Upper lobe of left lung (tissue), 4 donors: Measurements from ENCODE around the gene KRTAP1-5.

Experiments used
- EP300 ChIP-seq, 4 donors: sonication (generic); formaldehyde crosslinking; IDR thresholded peaks; one replicate each; pipeline ENCODE4 v1.5.1; 2017; ENCODE audit warnings: antibody characterized with exemption in 4 of 4, control low read depth in 2 of 4
- POLR2A ChIP-seq, 4 donors: fragments of 450-650 bp; IDR thresholded peaks; one replicate each; pipeline ENCODE4 v1.5.1; 2016 to 2017; ENCODE audit warnings: antibody characterized with exemption in 4 of 4, mild to moderate bottlenecking in 2 of 4
- POLR2AphosphoS5 ChIP-seq, 2 donors: sonication (generic); formaldehyde crosslinking; IDR thresholded peaks; one replicate each; pipeline ENCODE4 v1.5.1; 2017; ENCODE audit warnings: antibody characterized with exemption in 2 of 2
- TF ChIP-seq, protein P1 (sequence below), 6 experiments: fragments of 450-650 bp in 4 of 6; fragments of 200-600 bp in 2 of 6; sonication (generic) in 2 of 6; IDR thresholded peaks; one replicate each; pipeline ENCODE4 v1.5.1; 2016 to 2019; ENCODE audit warnings: antibody characterized with exemption in 6 of 6

DNA sequence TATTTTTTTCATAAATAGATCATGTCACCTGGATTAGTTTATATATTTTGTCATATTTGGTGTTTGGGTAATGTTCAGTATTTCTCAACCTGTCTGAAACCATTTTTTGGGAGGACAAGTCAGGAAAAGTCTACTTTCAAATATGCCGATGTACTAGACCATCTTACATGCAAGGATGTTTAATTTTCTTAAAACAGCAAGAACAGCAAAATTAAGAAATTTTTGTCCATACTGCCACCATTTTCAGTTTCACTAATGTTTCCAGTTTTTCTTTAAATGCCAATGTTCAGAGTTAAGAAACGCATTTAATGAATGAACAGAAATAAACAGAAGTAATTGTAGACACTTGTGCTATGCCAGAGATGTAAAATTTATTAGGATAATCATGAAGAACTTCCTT is 33.9 kb downstream of the KRTAP1-5 start:
- TF ChIP-seq POLR2A (IDR thresholded peaks at IDR 0.05): no peak
- no peak for TF ChIP-seq POLR2AphosphoS5 (IDR thresholded peaks at IDR 0.05)
- TF ChIP-seq, protein P1, sequence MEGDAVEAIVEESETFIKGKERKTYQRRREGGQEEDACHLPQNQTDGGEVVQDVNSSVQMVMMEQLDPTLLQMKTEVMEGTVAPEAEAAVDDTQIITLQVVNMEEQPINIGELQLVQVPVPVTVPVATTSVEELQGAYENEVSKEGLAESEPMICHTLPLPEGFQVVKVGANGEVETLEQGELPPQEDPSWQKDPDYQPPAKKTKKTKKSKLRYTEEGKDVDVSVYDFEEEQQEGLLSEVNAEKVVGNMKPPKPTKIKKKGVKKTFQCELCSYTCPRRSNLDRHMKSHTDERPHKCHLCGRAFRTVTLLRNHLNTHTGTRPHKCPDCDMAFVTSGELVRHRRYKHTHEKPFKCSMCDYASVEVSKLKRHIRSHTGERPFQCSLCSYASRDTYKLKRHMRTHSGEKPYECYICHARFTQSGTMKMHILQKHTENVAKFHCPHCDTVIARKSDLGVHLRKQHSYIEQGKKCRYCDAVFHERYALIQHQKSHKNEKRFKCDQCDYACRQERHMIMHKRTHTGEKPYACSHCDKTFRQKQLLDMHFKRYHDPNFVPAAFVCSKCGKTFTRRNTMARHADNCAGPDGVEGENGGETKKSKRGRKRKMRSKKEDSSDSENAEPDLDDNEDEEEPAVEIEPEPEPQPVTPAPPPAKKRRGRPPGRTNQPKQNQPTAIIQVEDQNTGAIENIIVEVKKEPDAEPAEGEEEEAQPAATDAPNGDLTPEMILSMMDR (IDR thresholded peaks at IDR 0.05): no peak
- TF ChIP-seq EP300 (IDR thresholded peaks at IDR 0.05): no peak
